ENCODE data around the gene COL8A1.

Gene COL8A1

GRCh38 chr3:99681976-99682375 is 43.6 kb downstream of the COL8A1 start:
- no peak for TF ChIP-seq CTCF (conservative IDR thresholded peaks at IDR 0.05; ENCODE audit: low read length)
- DNase-seq (ENCODE audit: low read depth), result no peak
- H3K4me3 ChIP-seq (ENCODE audit: low read length), result no peak overlapping the region

- peak; percentile 46 for DNase-seq (ENCODE audit: low read depth)
- TF ChIP-seq CTCF (conservative IDR thresholded peaks at IDR 0.05; ENCODE audit: low read length), result no peak
- no peak overlapping the region for H3K4me3 ChIP-seq (ENCODE audit: low read length)
Measured at GRCh38 chr3:99683465-99683864, 45.1 kb downstream of the COL8A1 start.

GRCh38 chr3:99683876-99684275 is 45.5 kb downstream of the COL8A1 start:
- DNase-seq (ENCODE audit: low read depth), result no peak
- H3K4me3 ChIP-seq (ENCODE audit: low read length), result no peak overlapping the region
- no peak for TF ChIP-seq CTCF (conservative IDR thresholded peaks at IDR 0.05; ENCODE audit: low read length)

GRCh38 chr3:99684644-99685043 is 46.2 kb downstream of the COL8A1 start:
- TF ChIP-seq CTCF (conservative IDR thresholded peaks at IDR 0.05; ENCODE audit: low read length), result no peak
- DNase-seq (ENCODE audit: low read depth), result no peak
- no peak overlapping the region for H3K4me3 ChIP-seq (ENCODE audit: low read length)

GRCh38 chr3:99686469-99686868 is 48.1 kb downstream of the COL8A1 start:
- DNase-seq (ENCODE audit: low read depth), result no peak
- no peak overlapping the region for H3K4me3 ChIP-seq (ENCODE audit: low read length)
- no peak for TF ChIP-seq CTCF (conservative IDR thresholded peaks at IDR 0.05; ENCODE audit: low read length)

GRCh38 chr3:99686955-99687612 is 48.7 kb downstream of the COL8A1 start:
- TF ChIP-seq CTCF (conservative IDR thresholded peaks at IDR 0.05; ENCODE audit: low read length), result peak; percentile 67
- no peak overlapping the region for H3K4me3 ChIP-seq (ENCODE audit: low read length)
- peak; percentile 71 for DNase-seq (ENCODE audit: low read depth)

GRCh38 chr3:99690761-99691369 is 52.5 kb downstream of the COL8A1 start:
- no peak overlapping the region for H3K4me3 ChIP-seq (ENCODE audit: low read length)
- TF ChIP-seq CTCF (conservative IDR thresholded peaks at IDR 0.05; ENCODE audit: low read length), result no peak
- no peak for DNase-seq (ENCODE audit: low read depth)
